Activated T-helper 2 cell treated with anti-CD3 and anti-CD28 coated beads, Interferon-gamma antibody, Interleukin-2, Interleukin-4, amounts not matched to agents 10 μg/mL and 5 μg/mL and 100 μg/mL, durations not matched to agents 14 hours and 24 hours and 36 hours (primary cell): ENCODE data around the gene CHRND. TPM values are rescaled to one million over a fixed set of nuclear protein-coding genes. Genes with fewer than 3 reads are reported as not detected.
"Not testable (repeated sequence)": the region's sequence is repeated elsewhere in the genome, so short reads cannot be mapped to it uniquely, and the experiment has no call there.

Source experiments
- DNase-seq: peaks from one replicate; pipeline ENCODE4 v3.0.0; 2021; ENCODE audit warnings: low spot score
- H3K27ac Mint-ChIP-seq: one replicate; pipeline ENCODE4 v1.8.0; 2021; ENCODE audit warnings: mixed read lengths
- H3K27me3 Mint-ChIP-seq: one replicate; pipeline ENCODE4 v1.8.0; 2021; ENCODE audit warnings: low read depth, mixed read lengths
- H3K36me3 Mint-ChIP-seq: one replicate; pipeline ENCODE4 v1.8.0; 2021; ENCODE audit warnings: low read depth, mixed read lengths
- H3K4me1 Mint-ChIP-seq: one replicate; pipeline ENCODE4 v1.8.0; 2021; ENCODE audit warnings: low read depth, mixed read lengths
- H3K4me3 Mint-ChIP-seq: one replicate; pipeline ENCODE4 v1.8.0; 2021; ENCODE audit warnings: low read depth, mild to moderate bottlenecking, moderate library complexity, mixed read lengths
- H3K9me3 Mint-ChIP-seq: one replicate; pipeline ENCODE4 v1.8.0; 2021; ENCODE audit warnings: mixed read lengths
- intact Hi-C: fragments of 100-400 bp; cut with micrococcal nuclease; formaldehyde crosslinking; loops from one replicate; pipeline ENCODE4 v1.15.1; 2023
- total RNA-seq: library from RNA; stranded (reverse); gene quantifications from 2 replicates; pipeline ENCODE4 v1.2.3, GENCODE V29; 2022

CHRND gene
- total RNA-seq, 1 donor from 2014 or later: not detected

DNA sequence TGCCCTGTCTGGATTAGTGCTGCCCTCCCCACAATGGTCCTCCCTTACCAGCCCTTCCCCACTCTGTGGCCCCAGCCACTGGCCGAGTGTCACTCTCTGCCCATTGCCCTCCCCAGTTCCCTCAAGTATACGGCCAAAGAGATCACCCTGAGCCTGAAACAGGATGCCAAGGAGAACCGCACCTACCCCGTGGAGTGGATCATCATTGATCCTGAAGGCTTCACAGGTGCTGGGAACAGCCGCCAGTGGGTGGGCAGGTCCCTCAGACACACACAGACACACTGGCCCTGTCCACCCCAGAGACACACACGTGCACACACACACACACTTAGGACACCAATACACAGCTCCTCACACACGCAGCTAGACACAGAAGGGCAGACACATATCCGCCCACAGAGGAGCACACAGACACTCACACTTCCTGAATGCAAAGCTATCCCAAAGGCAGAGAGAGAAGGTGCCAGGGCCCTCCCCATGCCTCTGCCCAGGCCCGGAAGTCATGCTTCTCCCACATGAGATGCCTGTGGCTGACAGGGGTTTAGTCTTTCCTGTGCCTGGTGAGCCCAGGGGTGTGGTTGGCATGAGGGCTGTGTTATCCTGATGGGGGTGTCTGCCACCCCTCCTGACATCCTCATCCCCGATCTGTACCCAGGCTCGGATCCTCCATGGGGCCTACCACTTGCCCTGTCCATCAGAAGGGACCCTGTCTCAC is 2.9 kb downstream of the CHRND start:
- H3K4me1 Mint-ChIP-seq: peaks cover 4% of the 10 kb centered on the region
- peaks cover 25% of the 10 kb centered on the region for H3K27me3 Mint-ChIP-seq
- intact Hi-C loops: no loop called here
- no peak overlapping the region for H3K4me3 Mint-ChIP-seq
- H3K27ac Mint-ChIP-seq: no peak overlapping the region
- no peaks in the 10 kb centered on the region for H3K9me3 Mint-ChIP-seq
- H3K36me3 Mint-ChIP-seq: no peaks in the 10 kb centered on the region
- no peak for DNase-seq

DNA sequence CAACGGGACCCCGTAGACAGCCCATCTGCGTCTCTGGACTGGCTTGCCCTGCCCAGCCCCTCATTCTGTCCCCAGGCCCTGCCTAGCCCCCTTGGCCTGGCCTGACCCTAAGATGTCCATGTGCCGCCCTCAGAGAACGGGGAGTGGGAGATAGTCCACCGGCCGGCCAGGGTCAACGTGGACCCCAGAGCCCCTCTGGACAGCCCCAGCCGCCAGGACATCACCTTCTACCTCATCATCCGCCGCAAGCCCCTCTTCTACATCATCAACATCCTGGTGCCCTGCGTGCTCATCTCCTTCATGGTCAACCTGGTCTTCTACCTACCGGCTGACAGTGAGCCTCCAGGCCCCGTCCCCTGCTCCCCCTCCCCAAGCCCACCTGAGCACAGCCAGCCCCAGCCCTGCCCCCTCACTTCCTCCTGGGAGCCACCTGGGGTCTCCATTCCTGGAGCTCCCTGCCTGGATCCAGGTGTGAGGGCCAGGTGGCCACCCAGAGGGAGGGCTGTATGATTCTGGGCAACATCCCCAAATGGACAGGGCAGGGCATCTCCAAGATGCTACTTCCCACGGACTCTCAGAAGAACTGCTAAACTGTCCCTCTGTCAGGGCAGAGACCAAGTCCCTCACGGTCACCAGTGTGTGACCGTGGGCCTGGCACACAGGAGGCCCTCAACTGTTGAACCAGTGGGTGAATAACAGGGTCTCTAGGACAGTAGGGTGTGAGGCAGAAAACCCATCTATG is 4.0 kb downstream of the CHRND start:
- intact Hi-C loops: no loop called here
- Mint-ChIP-seq H3K4me3 (no peak overlapping the region), H3K27ac (no peak overlapping the region), H3K4me1 (peaks cover 4% of the 10 kb centered on the region), H3K9me3 (no peaks in the 10 kb centered on the region), H3K27me3 (peaks cover 16% of the 10 kb centered on the region), H3K36me3 (no peaks in the 10 kb centered on the region)
- no peak for DNase-seq

DNA sequence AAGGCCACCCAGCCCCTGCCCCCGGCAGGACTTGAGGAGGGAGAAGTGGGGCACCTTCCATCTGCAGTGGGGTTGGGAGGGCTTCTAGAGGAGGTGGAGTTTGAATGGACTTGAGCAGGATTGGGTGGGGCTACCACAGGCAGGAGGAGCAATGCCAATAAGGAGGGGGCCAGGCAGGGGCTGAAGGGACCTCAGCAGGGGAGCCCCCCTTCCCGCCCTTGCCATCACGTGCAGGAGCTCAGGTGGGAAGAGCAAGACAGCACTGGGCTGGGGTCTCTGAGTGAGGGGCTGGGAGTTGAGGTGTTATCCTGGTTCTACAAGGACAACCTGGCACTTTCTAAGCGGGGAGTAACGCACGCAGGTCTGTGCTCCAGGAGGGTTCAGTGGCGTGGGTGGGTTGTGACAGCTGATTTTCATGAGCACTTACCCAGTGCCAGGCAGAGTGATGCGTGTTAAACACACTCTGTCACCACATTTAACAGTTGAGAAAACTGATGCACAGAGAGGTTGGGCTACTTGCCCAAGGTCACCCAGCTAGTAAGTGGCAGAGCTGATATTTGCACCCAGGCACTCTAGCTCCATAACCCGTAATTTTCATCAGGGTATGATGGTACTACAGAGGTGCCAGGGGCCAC is 4.8 kb downstream of the CHRND start:
- H3K4me1 Mint-ChIP-seq: peaks cover 4% of the 10 kb centered on the region
- H3K9me3 Mint-ChIP-seq: no peaks in the 10 kb centered on the region
- no peak overlapping the region for H3K27ac Mint-ChIP-seq

DNA sequence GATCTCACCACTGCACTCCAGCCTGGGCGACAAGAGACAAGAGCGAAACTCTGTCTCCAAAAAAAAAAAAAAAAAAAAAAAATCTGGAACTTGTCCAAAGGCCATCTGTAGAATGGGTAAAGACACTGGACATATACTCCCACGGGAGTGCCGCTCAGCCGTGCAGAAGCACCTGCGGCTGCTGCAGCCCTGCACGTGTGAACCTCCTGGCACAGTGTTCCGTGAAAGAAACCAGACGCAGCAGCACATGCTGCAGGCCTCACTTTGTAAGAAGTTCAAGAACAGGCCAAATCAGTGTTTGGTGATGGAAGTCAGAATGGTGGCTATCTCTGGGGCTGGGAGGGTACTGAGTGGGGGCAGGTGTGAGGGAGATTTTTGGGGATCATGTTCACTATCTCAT is 6.5 kb downstream of the CHRND start:
- H3K4me3 Mint-ChIP-seq: no peak overlapping the region

More for the DNA sequence above, 4.8 kb downstream of the CHRND start:
- Mint-ChIP-seq H3K36me3 (no peaks in the 10 kb centered on the region), H3K27me3 (peaks cover 16% of the 10 kb centered on the region), H3K4me3 (no peak overlapping the region)
- intact Hi-C loops: no loop called here
- DNase-seq: no peak

DNA sequence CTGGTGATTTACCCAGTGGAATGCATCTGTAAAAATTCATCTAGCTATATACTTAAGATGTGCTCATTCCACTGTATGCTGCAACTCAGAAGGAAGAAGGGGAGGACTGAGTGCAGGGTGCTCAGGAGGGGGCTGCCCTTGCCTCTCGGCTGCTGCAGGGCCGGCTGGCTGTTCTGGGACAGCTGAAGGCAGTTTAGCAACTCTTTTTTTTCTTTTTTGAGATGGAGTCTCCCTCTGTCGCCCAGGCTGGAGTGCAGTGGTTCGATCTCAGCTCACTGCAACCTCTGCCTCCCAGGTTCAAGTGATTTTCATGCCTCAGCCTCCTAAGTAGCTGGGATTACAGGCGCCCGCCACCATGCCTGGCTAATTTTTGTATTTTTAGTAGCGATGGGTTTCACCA is 6.9 kb downstream of the CHRND start:
- H3K36me3 Mint-ChIP-seq, H3K27ac Mint-ChIP-seq, H3K4me1 Mint-ChIP-seq, DNase-seq, H3K9me3 Mint-ChIP-seq, H3K4me3 Mint-ChIP-seq, intact Hi-C loops, H3K27me3 Mint-ChIP-seq: not testable (repeated sequence)

More for the DNA sequence above, 6.5 kb downstream of the CHRND start:
- no peak for DNase-seq
- intact Hi-C loops: no loop called here
- no peak overlapping the region for H3K27ac Mint-ChIP-seq
- peaks cover 4% of the 10 kb centered on the region for H3K4me1 Mint-ChIP-seq
- H3K9me3 Mint-ChIP-seq: no peaks in the 10 kb centered on the region
- peaks cover 7% of the 10 kb centered on the region for H3K27me3 Mint-ChIP-seq
- no peaks in the 10 kb centered on the region for H3K36me3 Mint-ChIP-seq

DNA sequence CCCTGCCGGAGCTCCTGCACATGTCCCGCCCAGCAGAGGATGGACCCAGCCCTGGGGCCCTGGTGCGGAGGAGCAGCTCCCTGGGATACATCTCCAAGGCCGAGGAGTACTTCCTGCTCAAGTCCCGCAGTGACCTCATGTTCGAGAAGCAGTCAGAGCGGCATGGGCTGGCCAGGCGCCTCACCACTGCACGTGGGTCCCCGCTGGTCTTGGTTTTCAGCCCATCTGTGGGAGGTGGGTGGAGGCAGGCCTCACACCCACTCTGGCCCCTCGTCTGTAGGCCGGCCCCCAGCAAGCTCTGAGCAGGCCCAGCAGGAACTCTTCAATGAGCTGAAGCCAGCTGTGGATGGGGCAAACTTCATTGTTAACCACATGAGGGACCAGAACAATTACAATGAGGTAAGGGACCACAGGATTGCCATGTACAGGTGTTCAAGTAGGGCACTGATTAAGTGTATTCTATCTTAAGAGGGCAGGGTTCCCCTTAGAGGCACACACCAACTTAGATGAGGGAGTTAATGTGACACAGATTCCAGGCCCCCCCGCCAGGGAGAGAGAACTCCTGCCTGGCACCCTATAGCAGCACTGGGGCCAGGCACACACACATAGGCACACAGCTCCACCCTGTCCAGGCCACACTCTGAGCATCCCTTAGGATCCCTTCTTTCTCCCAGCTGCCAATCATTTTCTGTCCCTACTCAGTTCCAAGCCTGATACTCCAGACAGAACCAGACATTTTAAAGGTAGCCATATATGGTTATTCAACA is 8.2 kb downstream of the CHRND start:
- no peak overlapping the region for H3K27ac Mint-ChIP-seq
- no peak overlapping the region for H3K4me3 Mint-ChIP-seq
- no peaks in the 10 kb centered on the region for H3K36me3 Mint-ChIP-seq
- peaks cover 7% of the 10 kb centered on the region for H3K27me3 Mint-ChIP-seq
- no peak for DNase-seq
- no peaks in the 10 kb centered on the region for H3K4me1 Mint-ChIP-seq
- intact Hi-C loops: no loop called here
- H3K9me3 Mint-ChIP-seq: no peaks in the 10 kb centered on the region

DNA sequence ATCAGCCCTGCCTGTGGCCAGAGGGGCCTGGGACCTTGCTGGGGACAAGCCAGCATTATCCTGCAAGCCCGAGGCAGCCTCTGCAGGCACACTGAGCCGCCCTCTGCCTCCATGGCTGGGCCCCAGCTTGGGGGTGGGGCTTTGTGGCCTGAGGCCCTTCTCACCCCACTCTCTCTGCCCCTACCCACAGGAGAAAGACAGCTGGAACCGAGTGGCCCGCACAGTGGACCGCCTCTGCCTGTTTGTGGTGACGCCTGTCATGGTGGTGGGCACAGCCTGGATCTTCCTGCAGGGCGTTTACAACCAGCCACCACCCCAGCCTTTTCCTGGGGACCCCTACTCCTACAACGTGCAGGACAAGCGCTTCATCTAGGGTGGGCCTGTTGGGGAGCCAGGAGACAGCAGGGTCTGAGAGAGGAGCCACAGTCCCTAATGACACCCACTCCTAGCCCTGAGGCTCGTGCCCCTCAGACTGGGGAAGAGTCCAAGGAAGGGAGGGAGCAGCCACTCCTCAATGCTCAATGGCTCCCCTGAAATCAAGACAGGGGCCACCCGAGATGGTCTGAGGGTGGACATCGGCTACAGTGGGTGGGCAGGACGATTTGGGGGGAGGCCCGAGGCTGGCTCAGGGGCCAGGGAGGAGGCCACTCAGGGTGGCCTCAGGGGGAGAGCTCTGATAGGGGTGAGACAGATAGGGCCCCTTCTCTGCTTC is 9.1 kb downstream of the CHRND start:
- no peaks in the 10 kb centered on the region for H3K4me1 Mint-ChIP-seq
- no peak overlapping the region for H3K4me3 Mint-ChIP-seq
- DNase-seq: no peak
- no peaks in the 10 kb centered on the region for H3K36me3 Mint-ChIP-seq
- H3K27ac Mint-ChIP-seq: no peak overlapping the region
- peaks cover 7% of the 10 kb centered on the region for H3K27me3 Mint-ChIP-seq
- no peaks in the 10 kb centered on the region for H3K9me3 Mint-ChIP-seq
- intact Hi-C loops: no loop called here

DNA sequence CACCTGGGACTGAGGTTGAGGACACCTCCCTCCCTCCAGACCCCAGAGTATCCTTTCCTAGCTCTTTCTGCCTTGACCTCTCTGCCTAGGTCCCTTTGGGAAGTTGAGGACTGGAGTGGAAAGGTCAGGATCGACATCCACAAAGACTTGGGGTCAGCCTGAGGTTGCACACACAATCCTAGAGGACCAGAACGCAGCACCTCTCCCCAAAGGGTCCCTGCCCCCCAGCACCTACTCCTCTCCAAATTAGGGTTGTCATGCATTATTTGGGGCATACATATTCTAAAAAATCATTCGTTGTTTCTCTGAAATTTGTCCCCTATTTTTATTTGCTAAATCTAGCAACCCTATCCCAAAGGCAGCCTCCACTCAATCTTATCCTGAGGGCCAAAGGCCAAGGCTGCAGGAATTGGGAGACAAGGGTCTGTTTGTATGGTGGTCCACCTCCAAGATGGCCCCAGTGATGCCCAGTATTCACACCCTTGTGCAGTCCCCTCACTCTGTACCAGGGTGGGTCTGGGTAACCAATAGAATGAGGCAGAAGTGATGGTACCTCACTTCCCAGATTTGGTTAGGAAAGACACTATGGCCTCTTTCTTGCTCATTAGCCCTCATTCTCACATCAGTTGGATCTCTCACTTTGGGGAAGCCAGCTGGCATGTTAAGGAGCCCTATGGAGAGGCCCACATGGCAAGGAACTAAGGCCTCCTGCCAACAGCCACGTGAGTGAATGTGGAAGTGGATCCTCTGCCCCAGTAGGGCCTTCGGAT is 10.0 kb downstream of the CHRND start:
- H3K27ac Mint-ChIP-seq: no peak overlapping the region
- intact Hi-C loops: no loop called here
- no peak overlapping the region for H3K4me3 Mint-ChIP-seq
- H3K36me3 Mint-ChIP-seq: no peaks in the 10 kb centered on the region
- no peak for DNase-seq
- H3K9me3 Mint-ChIP-seq: no peaks in the 10 kb centered on the region
- peaks cover 7% of the 10 kb centered on the region for H3K27me3 Mint-ChIP-seq
- H3K4me1 Mint-ChIP-seq: no peaks in the 10 kb centered on the region

DNA sequence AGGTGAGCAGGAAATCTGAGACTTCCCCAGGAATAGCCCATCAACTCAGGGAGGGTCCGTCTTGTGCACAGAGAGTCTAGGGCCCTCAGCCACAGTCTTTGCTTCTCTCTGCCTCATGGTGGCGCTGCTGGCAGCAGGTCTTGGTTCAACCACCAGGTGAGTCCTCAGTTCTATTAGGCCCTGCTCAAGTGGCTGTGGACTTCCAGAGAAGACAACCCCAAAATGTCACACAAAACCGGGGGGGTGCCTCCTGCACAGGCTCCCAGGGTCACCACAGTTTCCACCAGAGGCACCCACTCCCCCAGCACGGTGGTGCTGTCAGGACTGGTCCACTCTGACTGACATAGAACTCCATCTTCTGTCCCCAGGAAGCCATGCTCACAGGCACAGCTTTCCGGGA is 11.1 kb downstream of the CHRND start:
- H3K27ac Mint-ChIP-seq: no peak overlapping the region

DNA sequence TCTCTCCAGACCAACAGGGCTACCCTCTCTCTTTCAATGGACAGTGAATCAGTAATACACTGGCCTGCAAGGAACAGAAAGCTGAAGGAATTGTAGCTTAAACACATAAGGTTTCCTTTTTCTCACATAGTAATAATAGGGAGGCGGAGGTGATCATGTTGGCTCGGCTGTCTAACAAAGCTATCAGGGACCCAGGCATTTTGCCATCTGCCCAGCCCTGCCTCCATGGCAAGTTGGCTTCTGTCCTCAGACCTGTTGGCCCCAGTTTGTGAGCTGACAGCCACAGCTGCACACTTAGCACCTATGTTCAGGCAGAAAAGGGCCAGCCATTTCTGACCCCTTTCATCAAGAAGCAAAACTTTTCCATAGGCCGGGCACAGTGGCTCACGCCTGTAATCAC is 11.5 kb downstream of the CHRND start:
- Mint-ChIP-seq H3K27ac (no peak overlapping the region), H3K4me1 (no peaks in the 10 kb centered on the region), H3K27me3 (peaks cover 7% of the 10 kb centered on the region), H3K9me3 (no peaks in the 10 kb centered on the region), H3K4me3 (no peak overlapping the region), H3K36me3 (no peaks in the 10 kb centered on the region)
- intact Hi-C loops: no loop called here
- DNase-seq: no peak

More for the DNA sequence above, 11.1 kb downstream of the CHRND start:
- peaks cover 7% of the 10 kb centered on the region for H3K27me3 Mint-ChIP-seq
- H3K36me3 Mint-ChIP-seq: no peaks in the 10 kb centered on the region
- DNase-seq: no peak
- H3K9me3 Mint-ChIP-seq: no peaks in the 10 kb centered on the region
- no peaks in the 10 kb centered on the region for H3K4me1 Mint-ChIP-seq
- intact Hi-C loops: no loop called here
- H3K4me3 Mint-ChIP-seq: no peak overlapping the region

DNA sequence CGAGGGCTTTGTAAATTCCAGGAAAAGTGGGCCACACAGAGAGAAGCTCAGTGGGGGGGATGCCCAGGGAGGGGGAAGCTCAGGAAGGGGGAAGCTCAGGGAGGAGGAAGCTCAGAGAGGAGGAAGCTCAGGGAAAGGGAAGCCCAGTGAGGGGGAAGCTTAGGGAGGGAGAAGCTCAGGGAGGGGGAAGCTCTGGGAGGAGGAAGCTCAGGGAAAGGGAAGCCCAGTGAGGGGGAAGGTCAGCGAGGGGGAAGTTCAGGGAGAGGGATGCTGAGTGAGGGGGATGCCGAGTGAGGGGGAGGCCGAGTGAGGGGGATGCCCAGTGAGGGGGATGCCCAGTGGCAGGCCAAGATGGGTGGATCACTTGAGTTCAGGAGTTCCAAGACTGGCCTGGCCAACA is 12.7 kb downstream of the CHRND start:
- no peak overlapping the region for H3K4me3 Mint-ChIP-seq
- DNase-seq: no peak
- no peaks in the 10 kb centered on the region for H3K36me3 Mint-ChIP-seq
- no peak overlapping the region for H3K27ac Mint-ChIP-seq
- H3K4me1 Mint-ChIP-seq: no peaks in the 10 kb centered on the region
- intact Hi-C loops: no loop called here
- H3K9me3 Mint-ChIP-seq: no peaks in the 10 kb centered on the region
- H3K27me3 Mint-ChIP-seq: peaks cover 7% of the 10 kb centered on the region
